Erythroblast (primary cell): Measurements from ENCODE around the gene GNB1L.

Source experiments
- GATA1 ChIP-seq: IDR thresholded peaks from 2 replicates; pipeline ENCODE4 v1.6.1; 2011; ENCODE audit warnings: low read depth, mild to moderate bottlenecking, control low read depth, low read length, moderate library complexity
- POLR2A ChIP-seq: IDR thresholded peaks from 2 replicates; pipeline ENCODE4 v1.6.1; 2011; ENCODE audit warnings: mild to moderate bottlenecking, low read length

GRCh38 chr22:19769393-19769715 lies 85.3 kb downstream of the GNB1L start:
- TF ChIP-seq POLR2A (no peak), GATA1 (no peak)
